Endothelial cell of umbilical vein (primary cell): Measurements from ENCODE around the gene UBASH3B. TPM values are rescaled to one million over a fixed set of nuclear protein-coding genes. Genes with fewer than 3 reads are reported as not detected.

Source experiments
- BruUV-seq: library from RNA; stranded (reverse); fragments of 400-500 nt; replicated peaks from 2 replicates; lab custom pipeline; 2021; lab: Mats Ljungman, UMichigan
- CTCF ChIA-PET: fragments of 300-600, 350-600 bp; sonication (Branson Sonifier 250); formaldehyde crosslinking; loops from one replicate; lab custom pipeline; 2021; ENCODE audit warnings: antibody characterized with exemption, inconsistent platforms; lab: Charles Lee
- POLR2A ChIA-PET: fragments of 300-600, 350-600 bp; sonication (Branson Sonifier 250); formaldehyde crosslinking; loops from one replicate; lab custom pipeline; 2021; ENCODE audit warnings: antibody characterized with exemption, inconsistent platforms; lab: Charles Lee
- DNase-seq: peaks from one replicate; pipeline ENCODE4 v3.0.0-alpha.2; 2011; ENCODE audit warnings: low read depth, low spot score
- FAIRE-seq: peaks from 2 replicates; lab custom pipeline; 2011; peaks lifted over from hg19 to GRCh38; lab: Jason Lieb, UNC
- H2AFZ ChIP-seq: 2 replicates; pipeline ENCODE4 v1.6.0; 2012; ENCODE audit warnings: low read depth, low read length, control low read depth, inconsistent platforms
- H3K27ac ChIP-seq: 2 replicates; pipeline ENCODE4 v1.5.1; 2011; ENCODE audit warnings: low read depth, mild to moderate bottlenecking, control low read depth, low read length, moderate library complexity; ENCODE audit not compliant: insufficient read depth
- H3K27me3 ChIP-seq, 2 experiments: 2 replicates each; pipeline versions ENCODE4 v1.6.0 to v1.6.1; 2011; ENCODE audit warnings: low read length in 2 of 2, mixed read lengths in 1 of 2; ENCODE audit not compliant: control insufficient read depth in 2 of 2, insufficient read depth in 2 of 2
- H3K36me3 ChIP-seq, 2 experiments: 2 replicates in 1 of 2; 3 replicates in 1 of 2; pipeline ENCODE4 v1.5.1; 2011; ENCODE audit warnings: low read length in 2 of 2, mild to moderate bottlenecking in 1 of 2, moderate library complexity in 1 of 2; ENCODE audit not compliant: control insufficient read depth in 2 of 2, insufficient read depth in 2 of 2; ENCODE audit errors: extremely low read depth in 1 of 2
- H3K4me1 ChIP-seq: 3 replicates; pipeline ENCODE4 v1.5.1; 2011; ENCODE audit warnings: mild to moderate bottlenecking, low read length; ENCODE audit not compliant: control insufficient read depth, insufficient read depth; ENCODE audit errors: extremely low read depth
- H3K4me2 ChIP-seq: 2 replicates; pipeline ENCODE4 v1.6.1; 2011; ENCODE audit warnings: low read length, control low read depth, mixed read lengths; ENCODE audit not compliant: insufficient read depth
- H3K4me3 ChIP-seq, 3 experiments: fragments of 200-600 bp in 1 of 3; sonication (generic), shearing (Covaris generic) in 1 of 3; replicated peaks in 1 of 3; 2 replicates each; pipeline ENCODE4 v1.5.1; 2011 to 2016; ENCODE audit warnings: control low read depth in 3 of 3, low read length in 3 of 3, mild to moderate bottlenecking in 2 of 3, inconsistent platforms in 1 of 3, low read depth in 1 of 3, moderate library complexity in 1 of 3; ENCODE audit not compliant: insufficient read depth in 1 of 3
- H3K79me2 ChIP-seq: 2 replicates; pipeline ENCODE4 v1.6.0; 2012; ENCODE audit warnings: low read length, inconsistent platforms; ENCODE audit not compliant: control insufficient read depth, insufficient read depth
- H3K9ac ChIP-seq: replicated peaks from 2 replicates; pipeline ENCODE3; 2011; ENCODE audit warnings: low read length, control low read depth; ENCODE audit not compliant: insufficient read depth; ENCODE audit errors: extremely low read depth
- H3K9me1 ChIP-seq: replicated peaks from 3 replicates; pipeline ENCODE4 v1.6.0; 2011; ENCODE audit warnings: mild to moderate bottlenecking, low read length; ENCODE audit not compliant: control insufficient read depth, insufficient read depth; ENCODE audit errors: extremely low read depth
- H3K9me3 ChIP-seq: replicated peaks from 2 replicates; pipeline ENCODE4 v1.5.1; 2012; ENCODE audit warnings: low read length, inconsistent platforms; ENCODE audit not compliant: control insufficient read depth, insufficient read depth
- H4K20me1 ChIP-seq: replicated peaks from 2 replicates; pipeline ENCODE3; 2011; ENCODE audit warnings: mild to moderate bottlenecking, low read length; ENCODE audit not compliant: control insufficient read depth, insufficient read depth; ENCODE audit errors: extremely low read depth
- EZH2 ChIP-seq: IDR thresholded peaks from 2 replicates; pipeline ENCODE4 v1.6.1; 2012; ENCODE audit warnings: borderline replicate concordance, low read depth, mild to moderate bottlenecking, moderate library complexity, low read length, inconsistent platforms; ENCODE audit not compliant: severe bottlenecking
- FOS ChIP-seq: IDR thresholded peaks from 2 replicates; pipeline ENCODE4 v1.6.1; 2011; ENCODE audit warnings: mild to moderate bottlenecking, low read length, moderate library complexity, borderline replicate concordance; ENCODE audit not compliant: insufficient read depth
- GATA2 ChIP-seq: IDR thresholded peaks from 2 replicates; pipeline ENCODE4 v1.7.0; 2011; ENCODE audit warnings: low read depth, mild to moderate bottlenecking, moderate library complexity, mixed read lengths, low read length; ENCODE audit not compliant: insufficient read length, insufficient read depth
- JUN ChIP-seq: IDR thresholded peaks from 2 replicates; pipeline ENCODE4 v1.6.1; 2011; ENCODE audit warnings: borderline replicate concordance, low read depth; ENCODE audit not compliant: insufficient read length, insufficient read depth
- MYC ChIP-seq: IDR thresholded peaks from one replicate; pipeline ENCODE4 v1.6.1; 2011; ENCODE audit warnings: mild to moderate bottlenecking, low read depth, low read length
- POLR2A ChIP-seq: IDR thresholded peaks from 2 replicates; pipeline ENCODE4 v1.6.1; 2012; ENCODE audit warnings: low read depth, mild to moderate bottlenecking, control low read depth, low read length
- POLR2AphosphoS5 ChIP-seq: IDR thresholded peaks from 2 replicates; pipeline ENCODE4 v1.6.1; 2012; ENCODE audit warnings: low read depth, mild to moderate bottlenecking, control low read depth, low read length, moderate library complexity; ENCODE audit not compliant: insufficient read depth
- dilution Hi-C: fragments of 300-500 bp; cut with MboI; formaldehyde crosslinking; loops from one replicate; pipeline ENCODE4 v1.15.0; 2019; ENCODE audit warnings: low sequenced_read_pairs; ENCODE audit not compliant: extremely low pct_ligation_motif_present
- intact Hi-C: fragments of 100-400 bp; cut with micrococcal nuclease; formaldehyde crosslinking; loops from one replicate; pipeline ENCODE4 v1.10.0; 2022
- polyA plus RNA-seq, 4 experiments: library from polyadenylated mRNA; depleted of rRNA in 3 of 4; stranded (reverse) in 3 of 4; unstranded in 1 of 4; fragments of >200 nt; gene quantifications; 2 replicates each; pipeline versions ENCODE4 v1.2.1 to v1.2.3, GENCODE V29; 2011 to 2012; ENCODE audit warnings: missing spikeins in 1 of 4
- total RNA-seq: library from RNA; stranded (reverse); gene quantifications from 2 replicates; pipeline ENCODE4 v1.2.3, GENCODE V29; 2021
- TF ChIP-seq, protein P1 (sequence below): IDR thresholded peaks from 2 replicates; pipeline ENCODE4 v1.6.1; 2011; ENCODE audit not compliant: insufficient read depth, insufficient read length
- TF ChIP-seq, protein P2 (sequence below), 2 donors: IDR thresholded peaks; 1 replicate in 1 of 2; 2 replicates in 1 of 2; pipeline ENCODE4 v1.5.1; 2011; ENCODE audit warnings: low read length in 2 of 2, mild to moderate bottlenecking in 2 of 2, moderate library complexity in 2 of 2, control low read depth in 1 of 2, inconsistent platforms in 1 of 2, low read depth in 1 of 2; ENCODE audit not compliant: insufficient read depth in 1 of 2; ENCODE audit errors: extremely low read depth in 1 of 2

Gene UBASH3B
- total and polyA plus RNA-seq, 2 donors (not counting 3 experiments of a cell fraction or from before 2014, with no cell fraction given) = 23.7 to 38.1 TPM

DNA sequence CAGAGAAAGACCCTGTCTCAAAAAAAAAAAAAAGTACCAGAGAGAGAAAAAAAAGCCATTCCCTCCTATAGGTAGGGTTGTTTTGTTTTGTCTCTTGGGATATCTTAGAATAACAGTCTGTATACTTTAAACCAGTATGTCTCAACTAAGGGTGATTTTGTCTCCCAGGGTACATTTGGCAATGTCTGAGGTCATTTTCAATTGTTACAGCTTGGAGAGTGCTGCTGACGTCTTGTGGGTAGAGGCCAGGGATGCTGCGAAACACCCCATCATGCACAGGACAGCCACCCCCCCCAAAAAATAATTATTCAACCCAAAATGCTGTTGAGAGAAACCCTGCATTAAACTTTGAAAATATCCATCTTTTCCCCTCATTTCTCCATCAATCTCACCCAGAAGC is 126.7 kb downstream of the UBASH3B start:
- Histone ChIP-seq H3K9me3 (no peaks in the 10 kb centered on the region), H3K9me1 (no peaks in the 10 kb centered on the region), H3K36me3 (peaks cover 3 to 4% of the 10 kb centered on the region in 2 experiments), H3K79me2 (no peaks in the 10 kb centered on the region), H3K27ac (no peak overlapping the region), H3K4me3 (no peak overlapping the region), H3K27me3 (no peaks in the 10 kb centered on the region), H3K9ac (no peak overlapping the region), H3K4me1 (peaks cover 27% of the 10 kb centered on the region), H2AFZ (no peak overlapping the region), H3K4me2 (no peak overlapping the region), H4K20me1 (no peaks in the 10 kb centered on the region)
- intact Hi-C loops (loop anchor here (5.0 kb wide), 1 partner anchor 50 kb away; no protein-coding TSS in a partner anchor), dilution Hi-C loops (no loop called here)
- ChIA-PET CTCF (interaction anchor here (1.2 to 17.5 kb wide), 17 partner anchors 9 to 202 kb away, joined by 3 to 493 read pairs (median 17); partner anchors contain the start of gene UBASH3B), POLR2A (interaction anchor here (0.6 to 1.0 kb wide), 2 partner anchors 24 to 126 kb away, joined by 4 to 8 read pairs; no protein-coding TSS in a partner anchor)
- FAIRE-seq (no peak), DNase-seq (no peak)
- TF ChIP-seq, protein P1, sequence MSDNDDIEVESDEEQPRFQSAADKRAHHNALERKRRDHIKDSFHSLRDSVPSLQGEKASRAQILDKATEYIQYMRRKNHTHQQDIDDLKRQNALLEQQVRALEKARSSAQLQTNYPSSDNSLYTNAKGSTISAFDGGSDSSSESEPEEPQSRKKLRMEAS = no peak
- TF ChIP-seq JUN (no peak), GATA2 (no peak), EZH2 (no peak), MYC (no peak), POLR2AphosphoS5 (no peak), POLR2A (no peak), FOS (no peak)
- TF ChIP-seq, protein P2, sequence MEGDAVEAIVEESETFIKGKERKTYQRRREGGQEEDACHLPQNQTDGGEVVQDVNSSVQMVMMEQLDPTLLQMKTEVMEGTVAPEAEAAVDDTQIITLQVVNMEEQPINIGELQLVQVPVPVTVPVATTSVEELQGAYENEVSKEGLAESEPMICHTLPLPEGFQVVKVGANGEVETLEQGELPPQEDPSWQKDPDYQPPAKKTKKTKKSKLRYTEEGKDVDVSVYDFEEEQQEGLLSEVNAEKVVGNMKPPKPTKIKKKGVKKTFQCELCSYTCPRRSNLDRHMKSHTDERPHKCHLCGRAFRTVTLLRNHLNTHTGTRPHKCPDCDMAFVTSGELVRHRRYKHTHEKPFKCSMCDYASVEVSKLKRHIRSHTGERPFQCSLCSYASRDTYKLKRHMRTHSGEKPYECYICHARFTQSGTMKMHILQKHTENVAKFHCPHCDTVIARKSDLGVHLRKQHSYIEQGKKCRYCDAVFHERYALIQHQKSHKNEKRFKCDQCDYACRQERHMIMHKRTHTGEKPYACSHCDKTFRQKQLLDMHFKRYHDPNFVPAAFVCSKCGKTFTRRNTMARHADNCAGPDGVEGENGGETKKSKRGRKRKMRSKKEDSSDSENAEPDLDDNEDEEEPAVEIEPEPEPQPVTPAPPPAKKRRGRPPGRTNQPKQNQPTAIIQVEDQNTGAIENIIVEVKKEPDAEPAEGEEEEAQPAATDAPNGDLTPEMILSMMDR (IDR thresholded peaks at IDR 0.05; ENCODE audit: extremely low read depth in 1 of 2, insufficient read depth in 1 of 2, low read depth in 1 of 2, low read length in 2 of 2) = no peak
- BruUV-seq = no TSS peak
